SH-SY5Y (cell line): Measurements from ENCODE around the gene TTC28.

Experiments used
- GATA2 ChIP-seq: IDR thresholded peaks from 2 replicates; pipeline ENCODE4 v1.6.1; 2011; ENCODE audit warnings: mild to moderate bottlenecking, low read depth, low read length
- GATA3 ChIP-seq: IDR thresholded peaks from 2 replicates; pipeline ENCODE4 v1.6.1; 2011; ENCODE audit warnings: low read depth, mild to moderate bottlenecking, low read length, moderate library complexity

DNA sequence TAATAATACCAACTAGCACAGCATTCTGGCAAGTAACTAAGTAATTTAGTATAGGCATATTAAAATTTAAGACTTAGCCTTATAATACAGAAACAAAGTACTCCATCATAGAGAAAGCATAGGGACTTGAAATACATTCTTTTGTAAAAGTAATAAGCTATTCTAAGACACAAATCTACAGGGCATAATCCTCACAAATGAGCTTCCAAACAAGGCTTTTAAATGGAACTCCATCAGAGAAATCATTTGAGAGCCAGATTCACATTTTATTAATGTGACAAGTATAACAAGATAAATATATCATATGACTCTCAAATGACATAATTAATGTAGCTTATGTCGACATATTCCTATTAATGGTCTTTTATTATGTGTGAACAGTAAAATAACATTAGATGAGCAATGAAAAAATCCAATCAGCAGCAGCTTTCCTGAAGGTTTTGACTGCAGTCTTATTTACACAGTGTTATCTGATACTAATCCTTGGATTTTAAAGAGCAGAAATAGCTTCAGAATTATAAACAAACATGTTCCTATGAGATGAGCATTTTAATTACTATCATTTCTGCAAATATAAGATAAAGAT lies 241.4 kb downstream of the TTC28 start:
- TF ChIP-seq GATA2 (no peak), GATA3 (no peak)
